OCI-LY1 (cell line): ENCODE results near the gene CORO1C.
A peak's percentile ranks its signal among the peaks of the same experiment; 100 is the strongest.

ENCODE experiments used
- H2AFZ ChIP-seq: fragments of 200-600 bp; sonication (generic), shearing (Covaris generic); 2 replicates; pipeline ENCODE4 v1.6.0; 2014; ENCODE audit warnings: antibody characterized with exemption, mild to moderate bottlenecking, low read length
- H3F3A ChIP-seq: fragments of 200-600 bp; sonication (generic), shearing (Covaris generic); 2 replicates; pipeline ENCODE4 v1.6.0; 2014; ENCODE audit warnings: mild to moderate bottlenecking, antibody characterized with exemption, low read length, moderate library complexity; ENCODE audit not compliant: insufficient read depth
- H3K27ac ChIP-seq: fragments of 200-600 bp; sonication (generic); 2 replicates; pipeline ENCODE4 v1.5.1; 2014; ENCODE audit warnings: low read length, mixed run types, mild to moderate bottlenecking, low read depth; ENCODE audit not compliant: poor library complexity, severe bottlenecking
- H3K27me3 ChIP-seq: fragments of 200-600 bp; sonication (generic); 2 replicates; pipeline ENCODE4 v1.6.0; 2014; ENCODE audit warnings: antibody characterized with exemption, mild to moderate bottlenecking, low read length, moderate library complexity; ENCODE audit not compliant: insufficient read depth
- H3K36me3 ChIP-seq: fragments of 200-600 bp; sonication (generic); 2 replicates; pipeline ENCODE4 v1.6.1; 2014; ENCODE audit warnings: mild to moderate bottlenecking, antibody characterized with exemption, low read length, moderate library complexity, mixed read lengths; ENCODE audit not compliant: insufficient read depth
- H3K4me1 ChIP-seq: fragments of 200-600 bp; sonication (generic); 2 replicates; pipeline ENCODE4 v1.5.1; 2014; ENCODE audit warnings: mild to moderate bottlenecking, low read length, moderate library complexity; ENCODE audit not compliant: insufficient read depth, severe bottlenecking
- H3K4me2 ChIP-seq: fragments of 200-600 bp; sonication (generic), shearing (Covaris generic); 2 replicates; pipeline ENCODE4 v1.6.1; 2014; ENCODE audit warnings: low read length
- H3K4me3 ChIP-seq: fragments of 200-600 bp; sonication (generic); 2 replicates; pipeline ENCODE4 v1.5.1; 2014; ENCODE audit warnings: low read length, low read depth, mild to moderate bottlenecking, mixed read lengths; ENCODE audit not compliant: poor library complexity, severe bottlenecking
- H3K79me2 ChIP-seq: fragments of 200-600 bp; shearing (Covaris generic); 2 replicates; pipeline ENCODE4 v1.6.1; 2016; ENCODE audit warnings: mixed run types, low read length, mixed read lengths; ENCODE audit not compliant: insufficient read depth
- H3K9ac ChIP-seq: fragments of 200-600 bp; sonication (generic), shearing (Covaris generic); 2 replicates; pipeline ENCODE4 v1.6.1; 2014; ENCODE audit warnings: mild to moderate bottlenecking, low read length, mixed read lengths
- H3K9me2 ChIP-seq: fragments of 200-600 bp; sonication (generic), shearing (Covaris generic); 2 replicates; pipeline ENCODE4 v1.6.1; 2014; ENCODE audit warnings: low read depth, mild to moderate bottlenecking, low read length, mixed read lengths
- H3K9me3 ChIP-seq: fragments of 200-600 bp; shearing (Covaris generic); 2 replicates; pipeline ENCODE4 v1.6.1; 2014; ENCODE audit warnings: low read length, mixed read lengths
- H4K20me1 ChIP-seq: fragments of 200-600 bp; sonication (generic), shearing (Covaris generic); 2 replicates; pipeline ENCODE4 v1.6.0; 2016; ENCODE audit warnings: mild to moderate bottlenecking, low read length; ENCODE audit not compliant: insufficient read depth
- CTCF ChIP-seq: fragments of 200-600 bp; sonication (generic), shearing (Covaris generic); IDR thresholded peaks from 2 replicates; pipeline ENCODE4 v1.5.1; 2017; ENCODE audit warnings: mild to moderate bottlenecking, antibody characterized with exemption, low read length, moderate library complexity, mixed read lengths
- EZH2 ChIP-seq: fragments of 200-600 bp; sonication (generic), shearing (Covaris generic); IDR thresholded peaks from 2 replicates; pipeline ENCODE4 v1.8.0; 2017; ENCODE audit warnings: borderline replicate concordance, mixed run types, mild to moderate bottlenecking, antibody characterized with exemption, low read length, moderate library complexity, mixed read lengths

The CORO1C gene

DNA sequence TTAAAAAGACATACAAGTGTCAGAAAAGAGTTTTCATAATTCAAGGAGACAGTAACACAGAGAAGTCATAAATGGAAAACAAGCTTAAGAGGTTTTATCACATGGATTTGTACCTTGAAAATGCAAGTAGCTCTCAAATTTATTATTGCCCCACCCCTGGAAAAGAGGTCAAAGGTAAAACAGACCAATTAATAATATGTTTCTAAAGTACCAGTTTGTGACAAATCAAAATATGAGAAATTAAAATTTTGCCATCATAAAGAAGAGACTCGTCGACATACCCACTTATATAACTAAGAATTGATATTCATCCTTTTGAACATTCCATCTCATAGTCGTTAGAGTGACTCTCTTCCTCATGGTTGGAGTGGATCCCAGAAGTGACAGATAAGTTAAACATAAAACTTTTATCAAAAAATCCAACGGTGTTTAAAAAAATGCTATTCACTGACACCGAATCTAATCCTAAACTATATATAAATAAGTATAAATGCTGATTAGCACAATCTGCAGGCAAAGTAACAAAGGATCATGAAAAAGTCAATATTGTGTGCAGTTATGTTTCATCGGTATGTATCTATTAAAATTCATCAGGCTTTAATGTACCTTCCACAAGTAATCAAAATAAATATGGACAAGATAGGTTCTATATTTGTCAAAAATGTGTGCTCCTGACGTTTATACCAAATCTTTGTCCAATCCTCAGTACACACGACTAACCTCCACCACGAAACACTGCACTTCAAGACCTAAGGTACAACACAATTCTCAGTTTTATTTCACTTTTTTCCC lies 2.3 kb downstream of the CORO1C start:
- Histone ChIP-seq H3K9me2 (no peaks in the 10 kb centered on the region), H3K36me3 (no peaks in the 10 kb centered on the region; the same call in 1 of the 2 replicates), H2AFZ (no peak overlapping the region), H3K4me2 (peak overlapping the region; percentile 84; the same call in 1 of the 2 replicates), H3K4me3 (peak overlapping the region; percentile 93), H3K27me3 (no peaks in the 10 kb centered on the region), H3K9ac (no peak overlapping the region), H3K79me2 (no peaks in the 10 kb centered on the region), H3F3A (no peaks in the 10 kb centered on the region), H3K9me3 (no peaks in the 10 kb centered on the region), H3K4me1 (peaks cover 27% of the 10 kb centered on the region), H3K27ac (no peak overlapping the region), H4K20me1 (no peaks in the 10 kb centered on the region)
- TF ChIP-seq CTCF = no peak

GRCh38 chr12:108727868-108728735 lies 3.2 kb downstream of the CORO1C start:
- Histone ChIP-seq H2AFZ (no peak overlapping the region), H3K27ac (no peak overlapping the region), H3K27me3 (no peaks in the 10 kb centered on the region), H3K4me1 (peaks cover 27% of the 10 kb centered on the region), H3F3A (no peaks in the 10 kb centered on the region), H3K9me3 (no peaks in the 10 kb centered on the region), H3K4me3 (no peak overlapping the region), H3K9me2 (no peaks in the 10 kb centered on the region), H3K36me3 (no peaks in the 10 kb centered on the region; the same call in 1 of the 2 replicates), H3K79me2 (no peaks in the 10 kb centered on the region), H4K20me1 (no peaks in the 10 kb centered on the region), H3K4me2 (0 out of 2 replicates have a peak overlapping the region, but pooled peaks have one; percentile 11), H3K9ac (no peak overlapping the region)
- TF ChIP-seq CTCF = no peak
- TF ChIP-seq EZH2 = no peak

DNA sequence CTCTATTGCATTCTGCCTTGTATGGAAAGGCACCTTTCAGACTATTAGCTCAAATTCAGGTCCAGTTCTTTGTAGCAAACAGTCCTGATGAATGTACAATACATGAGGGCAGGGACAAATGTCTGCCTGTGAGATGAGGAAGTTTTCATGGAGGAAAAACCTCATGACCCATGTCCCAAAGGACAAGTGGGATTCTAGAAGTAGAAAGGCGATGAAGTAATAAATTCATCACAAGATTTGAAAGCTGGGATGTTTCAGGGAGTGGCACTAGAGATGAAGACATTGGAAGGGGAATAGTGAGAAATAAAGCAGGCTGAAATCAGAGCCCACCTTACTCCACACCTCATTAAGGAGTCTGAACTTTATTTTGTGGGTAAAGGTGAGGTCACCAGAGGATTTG lies 4.2 kb downstream of the CORO1C start:
- Histone ChIP-seq H3K9me2 (no peaks in the 10 kb centered on the region), H3K4me3 (no peak overlapping the region), H3K36me3 (no peaks in the 10 kb centered on the region; the same call in 1 of the 2 replicates), H3K9ac (no peak overlapping the region), H3K27me3 (no peaks in the 10 kb centered on the region), H3K4me2 (no peak overlapping the region), H3K79me2 (no peaks in the 10 kb centered on the region), H3K27ac (no peak overlapping the region), H4K20me1 (no peaks in the 10 kb centered on the region), H2AFZ (no peak overlapping the region), H3K9me3 (no peaks in the 10 kb centered on the region), H3F3A (no peaks in the 10 kb centered on the region), H3K4me1 (peaks cover 22% of the 10 kb centered on the region)
- no peak for TF ChIP-seq CTCF
- no peak for TF ChIP-seq EZH2
